Nephron (organoid): ENCODE data around the gene CIROP.

Experiments
- H3K27ac Mint-ChIP-seq, 3 experiments: 2 replicates each; pipeline ENCODE4 v1.8.0; 2020; ENCODE audit warnings: mixed read lengths in 3 of 3, mild to moderate bottlenecking in 2 of 3, moderate library complexity in 1 of 3
- H3K27me3 Mint-ChIP-seq: 2 replicates; pipeline ENCODE4 v1.8.0; 2021; ENCODE audit warnings: low read depth, mild to moderate bottlenecking, moderate library complexity, mixed read lengths
- H3K36me3 Mint-ChIP-seq: 2 replicates; pipeline ENCODE4 v1.8.0; 2020; ENCODE audit warnings: low read depth, mixed read lengths
- H3K4me1 Mint-ChIP-seq: 2 replicates; pipeline ENCODE4 v1.8.0; 2020; ENCODE audit warnings: mixed read lengths
- H3K4me3 Mint-ChIP-seq, 3 experiments: 2 replicates each; pipeline ENCODE4 v1.8.0; 2020; ENCODE audit warnings: mild to moderate bottlenecking in 3 of 3, mixed read lengths in 3 of 3, moderate library complexity in 2 of 3
- H3K9me3 Mint-ChIP-seq: 2 replicates; pipeline ENCODE4 v1.8.0; 2020; ENCODE audit warnings: mixed read lengths
- TF ChIP-seq, protein P1 (sequence below), 3 experiments: fragments of 200-600 bp; sonication (generic); IDR thresholded peaks; one replicate each; pipeline ENCODE4 v1.5.0; 2021; ENCODE audit warnings: antibody characterized with exemption in 3 of 3; ENCODE audit not compliant: unreplicated experiment in 3 of 3

Gene CIROP

DNA sequence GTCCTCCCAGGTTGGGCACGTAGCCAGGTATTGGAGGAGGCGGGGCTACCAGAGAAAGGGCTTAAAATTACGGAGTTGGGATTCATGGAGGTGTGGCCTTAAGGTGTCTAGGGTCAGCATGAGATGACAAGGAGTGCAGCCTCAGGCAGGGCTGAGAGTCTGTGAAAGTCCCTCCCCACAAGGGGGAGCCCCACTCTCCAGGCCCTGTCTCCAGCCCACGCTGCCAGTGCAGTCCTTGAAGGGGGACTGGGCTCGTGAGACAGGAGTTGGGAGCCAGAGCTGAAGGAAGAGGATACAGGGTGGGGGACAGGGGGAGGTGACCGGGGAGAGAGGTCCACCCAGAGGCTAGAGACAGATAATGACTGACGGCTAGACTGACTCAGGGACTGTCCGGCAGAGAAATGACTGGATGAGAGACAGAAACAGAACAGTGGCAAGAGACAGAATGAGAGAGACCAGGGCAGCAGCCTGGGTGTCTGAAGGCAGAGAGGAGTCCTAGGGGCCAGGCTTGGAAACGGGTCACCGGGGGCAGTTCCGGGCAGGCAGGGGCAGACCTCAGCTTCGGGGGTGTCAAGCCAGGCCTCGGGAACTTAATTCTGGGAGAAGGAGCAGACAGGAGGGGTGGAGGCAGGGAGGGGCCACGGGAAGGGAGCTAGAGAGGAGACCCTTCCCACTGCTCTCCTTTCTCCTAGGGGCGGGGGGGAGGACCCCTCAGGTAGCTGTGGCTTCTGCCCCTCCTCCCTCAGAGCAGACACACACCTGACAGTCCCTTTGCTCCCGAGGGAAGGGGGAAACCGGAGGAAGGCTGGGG lies 48.4 kb downstream of the CIROP start:
- TF ChIP-seq, protein P1, sequence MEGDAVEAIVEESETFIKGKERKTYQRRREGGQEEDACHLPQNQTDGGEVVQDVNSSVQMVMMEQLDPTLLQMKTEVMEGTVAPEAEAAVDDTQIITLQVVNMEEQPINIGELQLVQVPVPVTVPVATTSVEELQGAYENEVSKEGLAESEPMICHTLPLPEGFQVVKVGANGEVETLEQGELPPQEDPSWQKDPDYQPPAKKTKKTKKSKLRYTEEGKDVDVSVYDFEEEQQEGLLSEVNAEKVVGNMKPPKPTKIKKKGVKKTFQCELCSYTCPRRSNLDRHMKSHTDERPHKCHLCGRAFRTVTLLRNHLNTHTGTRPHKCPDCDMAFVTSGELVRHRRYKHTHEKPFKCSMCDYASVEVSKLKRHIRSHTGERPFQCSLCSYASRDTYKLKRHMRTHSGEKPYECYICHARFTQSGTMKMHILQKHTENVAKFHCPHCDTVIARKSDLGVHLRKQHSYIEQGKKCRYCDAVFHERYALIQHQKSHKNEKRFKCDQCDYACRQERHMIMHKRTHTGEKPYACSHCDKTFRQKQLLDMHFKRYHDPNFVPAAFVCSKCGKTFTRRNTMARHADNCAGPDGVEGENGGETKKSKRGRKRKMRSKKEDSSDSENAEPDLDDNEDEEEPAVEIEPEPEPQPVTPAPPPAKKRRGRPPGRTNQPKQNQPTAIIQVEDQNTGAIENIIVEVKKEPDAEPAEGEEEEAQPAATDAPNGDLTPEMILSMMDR (IDR thresholded peaks at IDR 0.05; ENCODE audit: unreplicated experiment in 3 of 3), result peak; percentile 39 to 66 (median 46)
- Mint-ChIP-seq H3K9me3 (no peaks in the 10 kb centered on the region), H3K4me1 (peaks cover 22% of the 10 kb centered on the region), H3K27me3 (no peaks in the 10 kb centered on the region), H3K4me3 (peak overlapping the region; percentile 90 to 92 (median 92)), H3K36me3 (peaks cover 32% of the 10 kb centered on the region), H3K27ac (peak overlapping the region; percentile 39 to 85 (median 75))

DNA sequence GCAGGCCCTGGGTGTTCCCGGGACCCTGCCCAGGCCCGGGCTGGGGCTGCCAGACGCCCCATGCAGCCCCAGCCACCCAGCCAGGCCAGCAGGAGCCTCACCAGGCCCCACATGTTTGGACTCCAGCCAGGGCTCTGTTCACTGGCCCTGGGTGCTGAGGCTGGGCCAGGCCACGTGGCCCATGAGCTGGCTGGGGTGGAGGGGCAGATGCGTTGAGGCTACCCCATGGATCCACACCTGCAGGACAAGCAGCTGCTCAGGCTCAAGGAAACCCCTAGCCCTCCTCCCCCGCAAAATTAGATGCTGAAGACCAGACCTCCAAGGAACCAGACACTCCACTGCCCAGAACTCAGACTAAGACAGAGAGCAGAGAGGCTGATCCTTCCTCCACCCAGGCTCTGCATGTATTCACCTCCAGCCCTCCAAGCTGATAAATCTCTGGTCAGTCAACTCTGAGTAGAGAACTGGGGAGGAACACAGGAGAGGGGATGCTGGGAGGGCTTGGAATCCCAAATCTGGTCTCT lies 49.1 kb downstream of the CIROP start:
- TF ChIP-seq, protein P1 (IDR thresholded peaks at IDR 0.05; ENCODE audit: unreplicated experiment in 3 of 3), result no peak
- Mint-ChIP-seq H3K9me3 (no peaks in the 10 kb centered on the region), H3K27ac (peak overlapping the region; percentile 39 to 81 (median 75)), H3K27me3 (no peaks in the 10 kb centered on the region), H3K4me1 (peaks cover 22% of the 10 kb centered on the region), H3K36me3 (peaks cover 25% of the 10 kb centered on the region), H3K4me3 (peak overlapping the region; percentile 90 to 92 (median 92))

DNA sequence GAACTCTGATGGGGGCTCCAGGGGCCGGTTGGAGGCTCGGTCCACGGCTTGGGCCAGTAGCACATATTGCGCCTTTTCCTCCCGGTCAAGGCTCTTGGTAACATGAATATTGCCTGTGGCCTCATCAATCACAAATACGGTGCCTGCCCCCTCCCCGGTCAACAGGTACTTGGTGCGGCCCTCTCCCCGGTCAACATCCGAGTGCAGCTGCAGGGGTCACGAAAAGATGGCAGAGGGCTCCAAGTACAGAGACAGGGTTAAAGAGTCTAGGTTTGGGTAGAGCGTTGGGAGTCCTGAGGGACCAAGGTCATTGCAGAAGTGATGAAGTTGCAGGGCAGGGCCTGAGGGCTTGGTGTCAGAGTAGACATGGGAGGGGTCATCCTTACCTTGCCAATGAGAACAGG lies 49.6 kb downstream of the CIROP start:
- Mint-ChIP-seq H3K9me3 (no peaks in the 10 kb centered on the region), H3K36me3 (peaks cover 23% of the 10 kb centered on the region), H3K4me1 (peaks cover 22% of the 10 kb centered on the region), H3K27me3 (no peaks in the 10 kb centered on the region), H3K4me3 (peak overlapping the region in 2 of 3 experiments; percentile 47 to 55), H3K27ac (no peak overlapping the region)
- TF ChIP-seq, protein P1 (IDR thresholded peaks at IDR 0.05; ENCODE audit: unreplicated experiment in 3 of 3), result no peak

DNA sequence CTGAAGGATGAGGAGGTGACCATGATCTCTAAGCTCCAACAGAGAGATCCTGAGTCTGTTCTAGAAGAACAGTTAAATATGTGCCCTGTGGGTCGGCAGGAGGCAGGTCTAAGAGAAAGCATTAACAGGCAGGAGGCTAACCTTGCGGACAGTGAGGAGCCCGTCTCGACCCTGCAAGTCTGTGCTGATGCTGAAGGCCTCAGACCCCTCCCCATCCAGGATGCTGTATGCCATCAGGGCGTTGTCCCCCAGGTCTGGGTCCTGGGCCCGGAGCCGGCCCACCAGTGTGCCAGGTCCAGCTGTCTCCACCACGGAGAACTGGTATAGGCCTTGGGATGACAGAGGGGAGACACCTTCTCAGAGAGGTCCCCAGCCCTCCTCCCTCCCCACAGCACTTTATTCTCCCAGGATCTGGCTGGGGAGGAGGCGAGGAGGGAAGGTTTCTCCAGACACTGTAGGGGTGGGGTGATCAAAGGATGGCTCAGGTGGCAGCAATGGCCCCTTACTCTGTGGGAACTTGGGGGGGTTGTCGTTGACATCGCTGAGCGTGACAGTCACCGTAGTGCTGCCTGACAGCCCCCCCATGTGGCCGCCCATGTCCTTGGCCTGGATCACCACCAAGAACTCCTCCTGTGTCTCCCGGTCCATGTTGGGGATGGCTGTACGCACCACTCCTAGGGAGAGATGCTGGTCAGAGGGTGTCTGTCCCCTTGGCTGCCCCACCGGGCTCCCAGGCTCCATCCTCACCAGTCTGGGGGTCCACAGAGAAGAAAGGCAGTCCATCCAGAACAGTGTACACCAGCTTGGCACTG lies 50.6 kb downstream of the CIROP start:
- H3K4me3 Mint-ChIP-seq, result peak overlapping the region; percentile 47 to 57 (median 55)
- H3K4me1 Mint-ChIP-seq, result peaks cover 19% of the 10 kb centered on the region
- H3K9me3 Mint-ChIP-seq, result no peaks in the 10 kb centered on the region
- H3K36me3 Mint-ChIP-seq, result peaks cover 19% of the 10 kb centered on the region
- H3K27me3 Mint-ChIP-seq, result no peaks in the 10 kb centered on the region
- TF ChIP-seq, protein P1 (IDR thresholded peaks at IDR 0.05; ENCODE audit: unreplicated experiment in 3 of 3), result peak in 1 of 3 experiments; percentile 38
- no peak overlapping the region for H3K27ac Mint-ChIP-seq

DNA sequence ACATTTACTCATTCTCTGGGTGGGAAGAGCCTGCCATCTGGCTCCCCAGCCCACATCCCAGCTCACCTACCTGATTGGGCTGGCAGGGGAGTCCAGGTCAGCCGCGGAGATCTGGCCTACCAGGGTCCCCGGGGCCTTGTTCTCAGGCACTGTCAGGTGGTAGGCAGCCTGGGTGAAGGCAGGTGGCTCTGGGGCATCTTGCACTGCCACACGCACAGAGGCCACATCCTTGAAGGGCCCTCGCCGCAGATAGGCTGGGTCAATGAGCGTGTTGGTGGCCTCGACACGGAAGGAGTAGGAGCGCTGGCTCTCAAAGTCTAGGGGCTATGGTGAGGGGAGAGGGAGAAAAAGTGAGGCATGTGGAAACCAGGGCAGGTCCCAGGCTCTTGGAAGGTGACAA lies 51.4 kb downstream of the CIROP start:
- Mint-ChIP-seq H3K9me3 (no peaks in the 10 kb centered on the region), H3K27ac (no peak overlapping the region), H3K27me3 (no peaks in the 10 kb centered on the region), H3K4me1 (peaks cover 18% of the 10 kb centered on the region), H3K36me3 (peaks cover 20% of the 10 kb centered on the region), H3K4me3 (peak overlapping the region in 1 of 3 experiments; percentile 53)
- TF ChIP-seq, protein P1 (IDR thresholded peaks at IDR 0.05; ENCODE audit: unreplicated experiment in 3 of 3), result no peak
